ENCODE results near the gene ANP32B.
"Not testable (repeated sequence)": the region's sequence is repeated elsewhere in the genome, so short reads cannot be mapped to it uniquely, and the experiment has no call there.

Gene ANP32B

GRCh38 chr9:97982683-97983588 lies at the start of gene ANP32B:
ANP32B (plus strand) TSS chr9:97983341; CDS start chr9:97983556, 215 bp downstream.
- peak; percentile 70 for DNase-seq (ENCODE audit: low read depth, low spot score)

GRCh38 chr9:97934321-97935115 lies 48.6 kb upstream of the ANP32B start:
- DNase-seq (ENCODE audit: low read depth, low spot score) = no peak

DNA sequence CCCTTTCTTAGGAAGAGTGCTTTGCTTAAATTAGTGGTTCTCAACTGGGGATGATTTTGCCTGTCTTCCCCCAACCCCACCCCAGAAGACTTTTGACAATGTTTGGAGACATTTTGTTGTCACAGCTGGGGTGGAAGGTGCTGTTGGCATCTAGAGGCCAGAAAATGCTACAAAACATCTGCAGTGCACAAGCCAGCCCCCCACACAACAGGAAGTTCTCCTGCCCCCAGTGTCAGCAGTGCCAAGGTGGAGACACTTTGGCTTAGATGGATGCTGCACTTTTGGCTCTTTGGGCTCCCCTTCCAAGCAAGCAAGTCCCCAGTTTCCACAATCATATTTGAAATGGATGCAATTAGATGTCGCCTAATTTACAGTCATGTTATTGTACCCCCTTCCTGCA lies 47.9 kb upstream of the ANP32B start:
- no peak for DNase-seq (ENCODE audit: low read depth, low spot score)

DNA sequence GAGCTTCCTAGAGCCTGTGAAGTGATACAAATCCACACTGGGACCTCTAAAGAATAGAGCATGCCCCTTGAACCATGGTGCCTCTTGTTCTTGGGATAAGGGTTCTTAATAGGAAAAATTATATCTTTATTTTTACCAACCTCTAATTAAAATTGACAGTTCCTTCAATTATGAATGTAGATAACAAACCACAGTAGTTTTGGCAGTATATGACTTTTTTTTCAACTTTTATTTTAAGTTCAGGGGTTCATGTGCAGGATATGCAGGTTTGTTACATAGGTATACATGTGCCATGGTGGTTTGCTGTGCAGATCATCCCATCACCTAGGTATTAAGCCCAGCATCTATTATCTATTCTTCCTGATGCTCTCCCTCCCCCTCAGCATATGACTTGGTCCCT lies 46.1 kb upstream of the ANP32B start:
- DNase-seq (ENCODE audit: low read depth, low spot score) = no peak

DNA sequence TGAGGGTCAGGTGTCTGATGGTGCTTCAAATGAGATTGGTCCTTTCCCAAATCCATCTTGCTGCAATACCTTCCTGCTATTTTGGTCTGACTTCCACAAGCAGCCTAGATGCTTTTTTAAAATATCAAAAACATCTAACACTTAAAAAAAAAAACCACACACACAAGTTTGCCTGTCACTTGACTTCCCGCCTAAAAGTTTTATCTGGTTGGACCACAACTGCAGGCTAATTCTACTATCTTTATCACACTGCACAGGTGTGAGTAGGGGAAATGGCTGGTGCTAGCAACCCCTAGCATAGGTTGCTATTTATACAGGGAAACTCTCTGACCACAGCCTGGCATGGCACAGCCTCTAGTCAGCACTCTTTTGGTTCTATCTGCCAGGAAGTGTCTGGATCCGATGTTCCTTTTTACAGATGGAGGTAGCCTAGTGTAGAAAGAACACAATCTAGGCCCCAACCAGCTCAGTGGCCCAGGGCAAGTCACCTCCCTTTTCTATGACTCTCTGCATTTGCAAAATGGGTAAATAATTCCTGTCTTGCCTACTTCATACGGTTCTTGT lies 45.0 kb upstream of the ANP32B start, which contains the start of gene HEMGN:
HEMGN (minus strand) TSS at position 92 of the 564 bp plus-strand sequence; CDS start at position 56, 36 bp downstream.
- no peak for DNase-seq (ENCODE audit: low read depth, low spot score)

GRCh38 chr9:97940233-97940632 lies 42.9 kb upstream of the ANP32B start:
- DNase-seq (ENCODE audit: low read depth, low spot score) = no peak

DNA sequence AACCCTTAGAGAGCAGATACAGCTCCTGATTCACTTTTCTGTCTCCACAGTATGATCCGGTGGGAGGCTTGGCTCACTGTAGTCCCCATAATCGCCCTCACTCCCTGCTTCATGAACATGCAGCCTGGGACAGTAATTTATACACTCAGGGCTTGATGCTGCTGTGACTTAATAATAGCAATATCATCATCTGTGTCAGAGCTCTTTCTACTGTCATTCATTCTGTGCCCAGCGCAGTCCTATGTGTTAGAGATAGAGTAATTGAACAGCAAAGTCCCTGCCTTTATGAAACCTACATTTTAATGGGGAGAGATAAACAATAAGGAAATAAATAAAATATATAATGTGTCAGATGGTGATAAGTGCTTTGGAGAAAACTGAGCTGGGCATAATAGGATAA lies 42.4 kb upstream of the ANP32B start:
- DNase-seq (ENCODE audit: low read depth, low spot score) = no peak

DNA sequence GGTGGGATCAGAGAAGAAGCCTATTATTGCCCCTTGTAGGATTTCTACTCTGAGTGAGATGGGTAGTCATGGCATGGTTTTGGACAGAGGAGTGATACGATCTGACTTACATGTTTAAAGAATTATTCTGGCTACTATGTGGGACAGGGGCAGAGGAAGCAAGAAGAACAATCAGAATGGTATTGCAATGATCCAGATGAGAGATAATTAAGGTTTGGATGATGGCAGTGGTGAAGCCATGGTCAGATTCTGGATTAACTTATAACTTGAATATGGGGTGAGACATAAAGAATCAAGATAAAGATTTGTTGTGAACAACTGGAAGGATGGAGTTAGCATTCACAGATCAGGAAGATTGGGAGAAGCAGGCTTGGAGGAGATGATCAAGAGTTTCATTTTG lies 41.8 kb upstream of the ANP32B start:
- DNase-seq (ENCODE audit: low read depth, low spot score) = no peak

DNA sequence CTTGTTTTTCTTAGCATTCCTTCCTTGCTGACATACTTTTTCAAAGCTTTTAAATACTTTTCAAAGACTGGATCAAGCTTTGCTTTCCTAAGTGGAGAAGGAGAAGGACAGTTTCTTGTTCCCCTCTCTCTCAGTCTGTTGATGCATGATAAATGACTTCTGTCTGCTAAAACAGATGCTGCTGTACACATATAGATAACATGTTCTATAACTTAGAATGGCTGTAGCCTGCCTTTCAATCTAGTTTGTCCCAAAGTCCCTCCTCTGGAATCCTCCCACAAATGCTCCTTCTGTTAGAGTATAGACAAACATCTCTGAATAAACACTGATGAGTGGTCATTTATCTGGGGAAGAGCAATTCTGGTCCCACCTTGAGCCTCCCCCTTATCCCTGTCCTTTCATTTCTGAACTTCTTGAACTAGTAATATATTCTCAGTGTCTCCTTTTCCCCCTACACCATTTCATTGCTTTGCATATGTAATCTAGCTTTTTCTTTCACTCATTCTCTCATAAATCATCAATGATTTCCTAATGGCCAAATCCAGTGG lies 39.8 kb upstream of the ANP32B start:
- no peak for DNase-seq (ENCODE audit: low read depth, low spot score)

- DNase-seq (ENCODE audit: low read depth, low spot score) = no peak
Measured at GRCh38 chr9:97944612-97945011, 38.5 kb upstream of the ANP32B start.

DNA sequence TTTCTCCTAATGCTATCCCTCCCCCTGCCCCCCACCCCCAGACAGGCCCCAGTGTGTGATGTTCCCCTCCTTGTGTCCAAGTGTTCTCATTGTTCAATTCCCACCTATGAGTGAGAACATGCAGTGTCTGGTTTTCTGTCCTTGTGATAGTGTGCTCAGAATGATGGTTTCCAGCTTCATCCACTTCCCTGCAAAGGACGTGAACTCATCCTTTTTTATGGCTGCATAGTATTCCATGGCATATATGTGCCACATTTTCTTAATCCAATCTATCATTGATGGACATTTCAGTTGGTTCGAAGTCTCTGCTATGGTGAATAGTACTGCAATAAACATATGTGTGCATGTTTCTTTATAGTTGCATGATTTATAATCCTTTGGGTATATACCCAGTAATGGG lies 37.7 kb upstream of the ANP32B start:
- not testable (repeated sequence) for DNase-seq (ENCODE audit: low read depth, low spot score)

DNA sequence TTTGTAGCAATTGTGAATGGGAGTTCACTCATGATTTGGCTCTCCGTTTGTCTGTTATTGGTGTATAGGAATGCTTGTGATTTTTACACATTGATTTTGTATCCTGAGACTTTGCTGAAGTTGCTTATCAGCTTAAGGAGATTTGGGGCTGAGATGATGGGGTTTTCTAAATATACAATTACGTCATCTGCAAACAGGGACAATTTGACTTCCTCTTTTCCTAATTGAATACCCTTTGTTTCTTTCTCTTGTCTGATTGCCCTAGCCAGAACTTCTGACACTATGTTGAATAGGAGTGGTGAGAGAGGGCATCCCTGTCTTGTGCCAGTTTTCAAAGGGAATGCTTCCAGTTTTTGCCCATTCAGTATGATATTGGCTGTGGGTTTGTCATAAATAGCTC lies 36.0 kb upstream of the ANP32B start:
- DNase-seq (ENCODE audit: low read depth, low spot score) = not testable (repeated sequence)

- not testable (repeated sequence) for DNase-seq (ENCODE audit: low read depth, low spot score)
Measured at GRCh38 chr9:97950873-97951272, 32.3 kb upstream of the ANP32B start.

- DNase-seq (ENCODE audit: low read depth, low spot score) = no peak
Measured at GRCh38 chr9:97954550-97954989, 28.6 kb upstream of the ANP32B start.

DNA sequence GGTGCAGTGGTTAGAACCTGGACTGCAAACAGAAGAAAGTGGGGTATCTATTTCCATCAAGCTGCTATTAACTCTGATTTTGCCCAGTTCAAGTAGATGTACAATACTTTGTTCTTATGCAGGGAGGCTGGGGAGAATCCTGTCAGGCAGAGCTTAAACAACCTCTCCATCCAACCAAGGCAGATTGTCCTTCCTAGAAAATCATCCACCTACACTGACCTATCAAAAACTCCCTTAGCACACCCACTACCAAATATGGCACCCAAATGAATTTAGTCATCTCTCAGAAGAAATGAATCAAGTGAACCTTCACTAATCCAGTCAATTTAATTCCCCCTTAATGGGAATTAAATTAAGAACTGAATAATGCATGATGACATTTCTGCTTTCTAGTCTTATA lies 26.8 kb upstream of the ANP32B start:
- DNase-seq (ENCODE audit: low read depth, low spot score) = no peak

DNA sequence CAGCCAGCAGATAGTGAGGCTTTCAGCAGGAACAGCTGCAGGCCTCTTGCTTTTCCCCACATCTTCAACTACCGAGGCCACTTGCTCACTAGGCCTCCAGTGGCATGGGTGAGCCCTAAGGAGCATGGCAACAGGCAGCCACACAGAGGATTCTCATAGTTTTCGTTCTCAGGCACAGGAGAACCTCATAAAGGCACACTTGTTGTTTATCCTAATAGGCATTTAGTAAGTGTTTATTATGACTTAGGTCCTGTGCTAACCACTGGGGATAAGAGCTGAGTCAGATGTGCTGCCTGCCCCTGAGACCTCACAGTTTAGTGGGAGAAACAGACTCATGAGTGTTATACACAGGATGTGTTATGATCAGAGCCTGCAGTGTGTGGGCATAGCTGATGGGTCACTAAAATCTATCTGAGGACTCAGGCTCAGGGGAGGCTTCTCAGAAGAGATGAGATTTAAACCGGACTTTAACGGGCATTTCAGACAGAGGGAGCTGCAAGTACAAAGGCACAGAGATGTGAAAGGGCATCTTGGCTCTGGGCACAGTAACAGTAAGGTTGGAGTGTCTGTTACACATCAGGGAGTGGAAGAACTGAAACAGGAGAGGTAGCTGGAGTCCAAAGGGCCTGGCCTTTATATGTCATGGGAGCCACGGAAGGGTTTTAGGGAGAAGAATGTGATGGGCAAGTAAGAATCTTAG lies 24.2 kb upstream of the ANP32B start:
- DNase-seq (ENCODE audit: low read depth, low spot score) = no peak

- DNase-seq (ENCODE audit: low read depth, low spot score) = no peak
Measured at GRCh38 chr9:97959585-97959984, 23.6 kb upstream of the ANP32B start.

DNA sequence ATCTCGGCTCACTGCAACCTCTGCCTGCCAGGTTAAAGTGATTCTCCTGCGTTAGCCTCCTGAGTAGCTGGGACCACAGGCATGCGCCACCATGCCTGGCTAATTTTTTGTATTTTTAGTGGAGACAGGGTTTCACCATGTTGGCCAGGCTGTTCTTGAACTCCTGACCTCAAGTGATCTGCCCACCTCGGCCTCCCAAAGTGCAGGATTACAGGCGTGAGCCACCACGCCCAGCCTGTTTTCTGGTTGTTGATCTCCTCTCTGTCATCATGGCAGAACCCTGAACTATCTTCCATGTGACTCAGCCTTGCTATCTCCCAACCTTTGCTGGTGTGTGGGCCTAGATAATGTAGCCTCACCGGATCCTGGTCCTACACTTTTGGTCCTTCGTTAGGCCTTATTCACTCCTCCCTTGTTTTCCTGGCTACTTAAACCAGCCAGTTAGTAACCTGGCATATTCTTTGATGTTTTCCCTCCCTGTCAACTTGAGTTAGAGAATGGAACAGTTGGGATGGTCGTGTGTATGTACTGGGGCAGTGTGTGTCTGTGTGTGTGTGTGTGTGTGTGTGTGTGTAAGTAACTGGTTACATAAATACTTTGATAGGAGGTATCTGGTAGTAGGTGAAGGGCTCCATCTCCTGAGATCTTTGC lies 22.3 kb upstream of the ANP32B start:
- not testable (repeated sequence) for DNase-seq (ENCODE audit: low read depth, low spot score)

- no peak for DNase-seq (ENCODE audit: low read depth, low spot score)
Measured at GRCh38 chr9:97961361-97961760, 21.8 kb upstream of the ANP32B start.

GRCh38 chr9:97962136-97962535 lies 21.0 kb upstream of the ANP32B start:
- DNase-seq (ENCODE audit: low read depth, low spot score) = no peak

- no peak for DNase-seq (ENCODE audit: low read depth, low spot score)
Measured at GRCh38 chr9:97962575-97962974, 20.6 kb upstream of the ANP32B start.
